GM18868 (cell line): ENCODE results near the gene WDR35.

Experiments
- ATAC-seq: cut with Tn5 transposase; IDR thresholded peaks from one replicate; pipeline ENCODE4 v1.9.1; 2021; ENCODE audit warnings: mild to moderate bottlenecking, moderate library complexity; ENCODE audit not compliant: unreplicated experiment

Gene WDR35

DNA sequence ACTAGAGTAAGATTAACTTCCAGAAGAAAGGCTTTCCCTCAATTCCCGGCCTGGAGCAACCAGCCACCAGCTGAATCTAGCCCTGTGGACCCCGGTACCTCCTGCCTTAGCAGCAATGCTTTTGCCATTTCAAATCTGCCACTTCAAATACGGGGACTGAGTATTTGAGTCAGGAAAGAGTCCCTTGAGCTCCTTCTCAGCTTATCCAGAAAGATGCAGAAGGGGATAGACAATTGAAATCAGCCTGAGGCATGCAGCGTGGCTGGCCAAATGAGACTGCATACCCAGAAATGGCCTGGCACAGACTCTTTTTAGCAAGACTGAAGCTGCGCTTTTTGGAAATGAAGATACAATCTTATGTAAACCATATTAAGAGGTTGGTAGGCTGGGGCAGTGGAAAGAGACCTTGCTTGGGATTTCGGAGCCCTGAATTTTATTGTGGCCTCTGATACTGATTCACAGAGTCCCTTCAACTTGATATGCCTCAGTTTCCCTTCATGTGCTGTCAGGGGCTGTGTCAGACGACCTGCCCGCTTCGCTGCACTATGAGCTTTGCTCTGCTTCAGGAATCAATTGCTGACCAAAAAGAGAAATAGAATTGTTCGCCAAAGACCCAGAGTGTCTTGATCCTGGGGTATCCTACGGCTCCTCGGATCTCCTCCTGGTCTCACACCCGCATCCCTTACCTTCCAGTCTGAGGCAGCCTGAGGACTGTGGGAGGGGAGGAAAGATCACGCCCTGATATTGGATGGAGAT is 21.5 kb upstream of the WDR35 start:
- ATAC-seq, result no peak

GRCh38 chr2:20008703-20009102 is 18.8 kb upstream of the WDR35 start:
- no peak for ATAC-seq

DNA sequence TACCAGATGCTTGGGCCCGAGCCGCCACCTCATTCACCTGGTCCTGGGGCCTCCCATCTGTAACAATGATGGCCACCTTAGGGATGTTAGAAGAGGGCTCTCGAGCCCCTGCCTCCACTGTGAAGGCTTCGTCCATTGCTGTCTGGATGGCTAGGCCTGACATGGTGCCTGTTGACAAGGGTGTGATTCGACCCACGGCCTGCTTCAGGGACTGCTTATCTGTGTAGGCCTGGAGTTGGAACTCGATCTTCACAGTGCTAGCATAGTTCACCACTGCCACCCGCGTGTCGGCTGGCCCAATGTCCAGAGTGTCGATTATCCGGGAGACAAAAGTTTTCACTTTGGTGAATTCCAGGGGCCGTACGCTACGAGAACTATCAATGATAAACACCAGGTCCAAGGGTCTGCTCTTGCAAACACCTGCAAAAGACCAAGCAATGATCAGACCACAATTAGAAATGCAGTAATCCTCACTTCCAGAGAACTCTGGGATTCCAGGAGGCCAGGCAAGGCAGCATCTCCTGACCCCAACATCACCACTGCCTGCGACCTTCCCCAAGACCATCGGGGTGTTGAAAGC is 16.1 kb upstream of the WDR35 start:
- ATAC-seq, result no peak

DNA sequence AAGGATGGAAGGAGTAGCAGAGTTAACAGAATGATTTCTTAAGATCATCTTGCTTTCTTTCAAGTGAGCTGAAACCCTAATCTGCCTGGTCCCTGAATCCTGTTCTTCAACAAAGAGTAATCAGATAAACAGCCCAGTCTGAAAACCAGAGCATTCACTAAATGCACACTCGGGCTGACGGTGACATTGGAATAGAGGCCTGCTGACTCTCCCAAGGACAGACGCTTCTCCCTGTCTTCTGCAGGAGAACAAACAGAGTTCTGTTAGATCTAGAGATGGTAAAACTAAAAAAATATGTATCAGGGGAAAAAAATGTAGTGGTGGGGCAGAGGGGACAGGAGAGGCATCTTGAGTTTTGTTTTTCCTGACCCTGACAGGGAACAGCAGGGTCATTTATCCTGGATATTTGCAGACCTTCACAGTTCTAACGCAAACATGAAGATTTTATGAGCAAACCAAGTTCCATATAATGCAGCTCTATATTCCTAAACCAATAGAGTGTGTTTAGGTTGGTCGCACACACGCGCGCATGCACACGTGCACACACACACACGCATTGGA is 15.2 kb upstream of the WDR35 start:
- ATAC-seq, result no peak

DNA sequence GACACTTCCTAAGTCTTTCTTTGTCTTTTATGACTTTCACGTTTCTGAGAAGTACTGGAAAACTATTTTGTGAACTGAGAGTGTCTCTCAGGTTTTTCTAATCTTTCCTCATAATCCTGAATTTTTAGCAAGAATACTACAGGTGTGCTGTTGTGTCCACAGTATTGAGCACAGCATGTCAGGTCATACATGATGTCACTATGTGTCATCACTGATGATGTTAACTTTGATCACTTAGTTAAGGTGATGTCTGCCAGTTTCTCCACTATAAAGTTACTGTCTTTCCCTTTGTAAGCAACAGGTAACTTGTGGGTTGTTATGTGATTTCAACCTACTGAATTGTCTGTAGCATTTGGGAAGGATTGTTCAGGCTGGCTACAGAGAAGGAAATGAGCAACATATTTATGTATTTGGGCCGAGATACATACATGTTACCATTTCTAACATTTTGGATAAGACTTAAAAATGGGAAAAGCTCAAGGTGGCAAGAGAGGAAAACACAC is 11.5 kb upstream of the WDR35 start:
- ATAC-seq, result no peak

GRCh38 chr2:19993731-19994130 is 3.8 kb upstream of the WDR35 start:
- no peak for ATAC-seq

GRCh38 chr2:19991895-19992294 is 2.0 kb upstream of the WDR35 start:
- ATAC-seq, result no peak

- no peak for ATAC-seq
Observed at GRCh38 chr2:19990416-19990728, 467 bp upstream of the WDR35 start.

GRCh38 chr2:19989342-19989666 is 601 bp downstream of the WDR35 start:
- ATAC-seq, result no peak

DNA sequence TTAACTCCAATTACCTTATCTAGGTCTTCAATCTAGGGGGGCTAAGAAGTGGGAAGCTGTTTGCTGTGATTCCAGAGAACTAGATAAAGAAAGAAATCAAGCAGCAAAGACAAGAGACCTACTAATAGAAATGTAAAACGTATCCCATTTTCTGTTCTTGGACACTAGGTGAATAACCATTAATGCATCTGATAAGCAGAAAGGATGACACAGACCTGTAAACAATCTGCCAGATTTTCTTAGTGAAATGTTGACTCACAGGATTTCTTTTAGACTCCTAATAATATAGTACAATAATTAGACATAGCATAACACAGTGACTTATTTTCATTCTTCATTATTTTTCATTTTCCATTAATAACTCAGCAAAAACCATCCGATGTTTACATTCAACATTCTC is 1.3 kb downstream of the WDR35 start:
- ATAC-seq, result no peak

GRCh38 chr2:19987936-19988335 is 2.0 kb downstream of the WDR35 start:
- peak; percentile 71 for ATAC-seq

- no peak for ATAC-seq
Observed at GRCh38 chr2:19982268-19982667, 7.6 kb downstream of the WDR35 start.

GRCh38 chr2:19979932-19980331 is 10.0 kb downstream of the WDR35 start:
- ATAC-seq, result no peak

DNA sequence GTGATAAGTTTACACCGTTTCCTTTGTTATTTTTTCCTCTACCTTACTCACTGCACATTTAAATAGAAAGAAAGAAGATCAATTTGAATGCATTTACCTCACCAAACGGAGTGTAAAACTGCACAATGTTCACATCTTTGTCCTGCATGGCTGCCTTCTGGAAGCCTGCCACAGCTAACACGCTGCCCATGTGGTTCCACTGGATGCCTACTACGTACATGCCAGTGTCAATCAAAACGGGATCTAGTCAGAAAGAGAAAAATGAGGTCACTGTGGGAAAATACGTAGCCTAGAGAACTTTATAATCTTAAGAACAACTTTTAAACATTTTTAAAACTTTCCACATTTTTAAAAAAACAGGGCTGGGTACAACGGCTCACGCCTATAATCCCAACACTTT is 16.4 kb downstream of the WDR35 start:
- ATAC-seq, result no peak

DNA sequence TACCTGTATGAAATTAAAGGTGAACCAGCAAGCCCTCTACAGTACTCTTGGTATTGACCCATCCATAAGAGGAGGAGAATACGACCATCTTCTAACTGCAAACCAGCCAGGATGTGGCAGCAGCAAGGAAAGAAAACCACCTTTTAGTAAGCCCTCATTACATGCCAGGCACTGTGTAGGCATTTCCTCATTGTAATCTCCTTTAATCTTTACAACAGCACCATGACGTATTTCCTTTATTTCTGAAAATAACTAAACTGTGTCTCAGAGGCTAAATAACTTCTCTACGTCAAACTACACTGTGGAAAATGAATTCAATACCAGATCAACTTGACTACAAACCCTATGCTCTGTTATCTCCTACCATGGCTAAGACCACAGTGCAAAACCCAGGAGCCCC is 18.2 kb downstream of the WDR35 start:
- no peak for ATAC-seq

- no peak for ATAC-seq
Observed at GRCh38 chr2:19963386-19963785, 26.5 kb downstream of the WDR35 start.

DNA sequence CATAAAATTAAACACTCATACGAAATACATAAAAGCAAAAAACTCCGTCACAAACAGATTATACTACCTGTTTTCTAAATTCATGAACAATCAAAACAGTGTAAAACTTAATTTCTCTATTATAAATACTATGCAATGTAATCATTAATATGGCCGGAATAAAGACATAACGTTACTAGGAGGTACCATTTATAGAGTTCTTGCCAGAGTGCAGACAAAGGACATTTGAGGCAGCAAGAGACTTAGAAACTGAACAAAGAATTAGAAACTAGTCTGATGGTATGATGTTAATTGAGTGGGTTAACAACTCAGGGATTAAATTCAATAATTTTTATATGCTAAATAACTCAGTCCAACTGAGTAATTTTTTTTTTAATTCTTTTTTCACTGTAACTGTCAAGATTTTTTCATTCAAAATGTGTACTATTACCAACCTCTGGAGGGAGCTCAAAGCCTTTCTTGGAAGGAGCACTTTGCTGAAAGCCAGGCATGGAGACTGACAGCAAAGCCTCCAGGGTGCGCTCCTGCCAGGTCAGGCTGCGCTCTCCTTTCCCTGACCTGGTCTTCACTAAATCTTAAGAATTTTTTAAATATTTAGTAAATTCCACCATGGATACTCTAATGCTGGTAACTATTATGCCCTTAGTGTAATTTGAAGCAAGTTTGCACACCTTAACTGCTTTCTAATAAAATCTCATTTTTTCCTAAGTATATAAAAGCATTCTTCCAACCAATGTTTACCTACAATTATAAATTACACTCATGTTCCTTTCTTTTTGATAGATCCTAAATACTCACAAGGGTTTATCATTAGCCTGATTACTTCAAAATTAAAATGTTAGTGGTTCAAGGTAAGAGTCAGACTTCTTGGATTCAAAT is 34.1 kb downstream of the WDR35 start:
- peak; percentile 98 for ATAC-seq

DNA sequence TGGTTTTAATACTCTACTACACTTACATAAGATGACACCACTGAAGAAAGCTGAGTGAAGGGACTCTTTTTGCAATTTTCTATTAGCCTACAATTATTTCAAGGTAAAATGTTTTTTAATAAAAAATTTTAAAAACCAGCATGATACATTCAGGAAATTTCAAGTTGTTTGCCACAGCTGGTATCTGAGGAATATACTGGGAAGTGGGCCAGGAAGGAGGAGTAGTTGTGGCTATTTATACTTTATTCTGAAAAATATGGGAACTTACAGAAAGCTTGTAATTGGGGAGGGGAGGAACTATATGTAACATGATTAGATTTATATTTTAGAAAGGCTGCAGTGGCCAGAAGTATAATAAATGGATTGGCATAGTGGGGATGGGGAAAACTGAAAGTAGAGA is 40.8 kb downstream of the WDR35 start:
- ATAC-seq, result no peak

DNA sequence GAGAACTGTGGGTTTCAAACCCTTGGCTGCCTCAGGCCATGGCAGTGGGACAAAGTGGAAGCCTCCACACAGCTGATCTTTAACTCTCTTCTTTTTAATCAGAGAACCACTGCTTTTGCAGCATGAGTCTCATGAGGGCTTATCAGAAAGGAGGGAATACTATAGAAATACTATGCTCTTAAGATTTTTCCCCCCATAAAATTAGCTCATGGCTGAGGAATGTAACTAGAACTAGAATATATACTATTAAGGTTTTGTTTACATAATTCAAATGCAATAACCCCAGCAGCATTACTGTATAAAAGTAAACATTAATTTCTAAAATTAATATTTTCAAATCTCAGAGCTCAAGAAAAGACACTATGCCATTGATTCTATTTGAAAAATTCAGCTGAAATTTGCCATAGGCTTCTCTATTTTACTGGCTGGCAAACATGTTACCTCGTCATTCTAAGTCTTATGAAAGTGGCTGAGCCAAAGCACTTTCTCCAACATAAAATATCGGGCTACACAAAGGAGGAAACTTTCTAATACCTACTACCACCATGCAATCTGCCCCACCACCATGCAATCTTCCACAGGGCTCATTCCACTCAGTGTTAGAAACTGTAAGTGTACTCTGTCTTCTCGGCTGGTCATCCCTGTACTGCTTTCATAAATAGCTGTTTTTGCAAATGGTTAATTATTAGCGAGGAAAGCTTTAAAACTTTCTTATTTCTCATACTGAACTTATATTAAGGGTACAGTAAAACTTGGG is 42.5 kb downstream of the WDR35 start:
- no peak for ATAC-seq

DNA sequence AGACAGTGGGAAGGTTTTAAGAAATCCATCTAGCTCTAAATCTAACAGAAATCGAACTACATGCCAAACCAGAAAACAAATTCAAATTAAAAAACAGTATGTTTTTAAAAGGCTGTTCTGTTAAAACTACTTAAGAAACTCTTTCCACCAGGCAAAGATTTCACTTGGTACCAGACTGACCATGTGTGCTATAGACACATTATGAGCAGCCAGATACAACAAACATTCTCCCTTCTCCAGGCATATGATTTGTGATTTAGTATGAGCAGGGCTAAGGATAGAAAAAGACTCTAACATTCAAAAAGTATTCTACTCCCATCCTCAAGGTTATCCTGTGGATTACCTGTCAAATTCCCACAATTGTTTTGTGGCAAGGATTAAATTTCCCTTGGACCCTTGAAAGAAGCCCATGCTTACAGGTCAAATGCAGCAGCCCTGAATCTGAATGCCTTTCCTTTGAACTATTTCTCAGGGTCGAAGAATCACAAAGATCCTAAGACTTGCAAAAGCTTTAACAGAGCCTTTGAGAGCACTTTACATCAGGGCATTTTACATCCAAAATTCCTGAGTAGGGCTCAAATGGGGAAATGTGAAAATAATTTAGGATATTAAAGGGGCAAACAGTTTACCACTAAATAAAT is 45.6 kb downstream of the WDR35 start:
- no peak for ATAC-seq

DNA sequence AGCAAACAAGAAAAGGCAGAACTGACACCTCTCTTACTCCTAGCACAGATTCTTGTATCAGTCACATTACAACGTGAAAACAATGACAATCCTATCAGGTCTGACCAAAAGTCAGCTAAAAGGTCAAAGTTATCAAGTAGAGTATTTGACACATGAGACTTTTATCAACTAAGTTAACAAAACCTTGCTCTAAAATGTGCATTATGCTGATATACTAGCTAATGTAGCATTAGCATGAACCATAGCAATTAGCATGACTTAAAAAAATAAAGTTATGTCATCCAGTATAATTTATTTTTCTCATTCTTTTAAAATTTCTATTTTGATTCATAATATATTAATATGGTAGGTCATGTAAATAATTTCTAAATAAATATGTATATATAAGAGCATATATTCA is 46.7 kb downstream of the WDR35 start:
- ATAC-seq, result no peak
